AG04450 (cell line): ENCODE results near the gene IGF2BP3. TPM values are rescaled to one million over a fixed set of nuclear protein-coding genes. Genes with fewer than 3 reads are reported as not detected.
"Not testable (repeated sequence)": the region's sequence is repeated elsewhere in the genome, so short reads cannot be mapped to it uniquely, and the experiment has no call there.

Experiments
- CTCF ChIA-PET: fragments of 300-600, 350-600 bp; formaldehyde crosslinking; extraction: SDS; loops from one replicate; lab custom pipeline; 2022; ENCODE audit warnings: antibody characterized with exemption, inconsistent platforms; lab: Charles Lee
- POLR2A ChIA-PET: fragments of 350-600 bp; formaldehyde crosslinking; extraction: SDS; loops from one replicate; lab custom pipeline; 2021; ENCODE audit warnings: antibody characterized with exemption, inconsistent platforms; lab: Yijun Ruan, JAX
- DNase-seq: peaks from one replicate; pipeline ENCODE4 v3.0.0-alpha.2; 2011; ENCODE audit warnings: low read depth, low spot score
- H3K27ac ChIP-seq: one replicate; pipeline ENCODE4 v1.5.1; 2012; ENCODE audit warnings: low read depth, low read length, control low read depth
- H3K27me3 ChIP-seq: one replicate; pipeline ENCODE4 v1.6.0; 2012; ENCODE audit warnings: low read length; ENCODE audit not compliant: control insufficient read depth, insufficient read depth
- H3K4me3 ChIP-seq: 2 replicates; pipeline ENCODE4 v1.5.1; 2011; ENCODE audit warnings: mild to moderate bottlenecking, low read depth, low read length, control low read depth
- H3K9me3 ChIP-seq: 2 replicates; pipeline ENCODE4 v1.5.1; 2012; ENCODE audit warnings: low read length; ENCODE audit not compliant: control insufficient read depth, insufficient read depth
- CTCF ChIP-seq: IDR thresholded peaks from 2 replicates; pipeline ENCODE4 v1.5.1; 2011; ENCODE audit warnings: low read depth, low read length, control low read depth, inconsistent platforms
- polyA plus RNA-seq: library from polyadenylated mRNA; depleted of rRNA; stranded (reverse); fragments of >200 nt; gene quantifications from 2 replicates; pipeline ENCODE4 v1.2.3, GENCODE V29; 2011

Gene IGF2BP3
- polyA plus RNA-seq, 1 experiment, result 98.2 TPM

GRCh38 chr7:23405240-23405618, 65.1 kb downstream of the IGF2BP3 start:
- no peak for TF ChIP-seq CTCF

GRCh38 chr7:23404546-23405239, 65.6 kb downstream of the IGF2BP3 start:
- ChIA-PET POLR2A (no interaction called here), CTCF (no interaction called here)
- DNase-seq, result no peak
- no peak overlapping the region for H3K27ac ChIP-seq
- H3K9me3 ChIP-seq, result no peaks in the 10 kb centered on the region
- no peak overlapping the region for H3K4me3 ChIP-seq
- no peaks in the 10 kb centered on the region for H3K27me3 ChIP-seq
- no peak for TF ChIP-seq CTCF

More at GRCh38 chr7:23405240-23405618, 65.1 kb downstream of the IGF2BP3 start:
- POLR2A ChIA-PET, result no interaction called here
- H3K9me3 ChIP-seq, result no peaks in the 10 kb centered on the region
- H3K27ac ChIP-seq, result no peak overlapping the region
- DNase-seq, result no peak
- CTCF ChIA-PET, result no interaction called here
- no peak overlapping the region for H3K4me3 ChIP-seq
- H3K27me3 ChIP-seq, result no peaks in the 10 kb centered on the region

GRCh38 chr7:23403970-23404369, 66.3 kb downstream of the IGF2BP3 start:
- CTCF ChIA-PET, result interaction anchor here (0.7 kb wide), 1 partner anchor 95 kb away, joined by 4 read pairs; no protein-coding TSS in a partner anchor
- Histone ChIP-seq H3K4me3 (no peak overlapping the region), H3K27me3 (no peaks in the 10 kb centered on the region), H3K9me3 (no peaks in the 10 kb centered on the region), H3K27ac (no peak overlapping the region)
- POLR2A ChIA-PET, result no interaction called here
- no peak for DNase-seq
- TF ChIP-seq CTCF, result no peak

GRCh38 chr7:23398090-23398489, 72.2 kb downstream of the IGF2BP3 start:
- POLR2A ChIA-PET, CTCF ChIA-PET: not testable (repeated sequence)

GRCh38 chr7:23397241-23397640, 73.0 kb downstream of the IGF2BP3 start:
- TF ChIP-seq CTCF, result no peak
- DNase-seq, result no peak
- POLR2A ChIA-PET, result no interaction called here
- no peak overlapping the region for H3K4me3 ChIP-seq
- CTCF ChIA-PET, result no interaction called here
- H3K9me3 ChIP-seq, result no peaks in the 10 kb centered on the region
- no peak overlapping the region for H3K27ac ChIP-seq
- H3K27me3 ChIP-seq, result no peaks in the 10 kb centered on the region

More at GRCh38 chr7:23398090-23398489, 72.2 kb downstream of the IGF2BP3 start:
- not testable (repeated sequence) for DNase-seq, H3K4me3 ChIP-seq, H3K9me3 ChIP-seq, H3K27me3 ChIP-seq, H3K27ac ChIP-seq
